HG03520 (cell line): Measurements from ENCODE around the gene DEPDC5.

Experiments used
- ATAC-seq: cut with Tn5 transposase; IDR thresholded peaks from one replicate; pipeline ENCODE4 v1.9.1; 2021; ENCODE audit warnings: mild to moderate bottlenecking, moderate library complexity; ENCODE audit not compliant: unreplicated experiment

DEPDC5 gene

DNA sequence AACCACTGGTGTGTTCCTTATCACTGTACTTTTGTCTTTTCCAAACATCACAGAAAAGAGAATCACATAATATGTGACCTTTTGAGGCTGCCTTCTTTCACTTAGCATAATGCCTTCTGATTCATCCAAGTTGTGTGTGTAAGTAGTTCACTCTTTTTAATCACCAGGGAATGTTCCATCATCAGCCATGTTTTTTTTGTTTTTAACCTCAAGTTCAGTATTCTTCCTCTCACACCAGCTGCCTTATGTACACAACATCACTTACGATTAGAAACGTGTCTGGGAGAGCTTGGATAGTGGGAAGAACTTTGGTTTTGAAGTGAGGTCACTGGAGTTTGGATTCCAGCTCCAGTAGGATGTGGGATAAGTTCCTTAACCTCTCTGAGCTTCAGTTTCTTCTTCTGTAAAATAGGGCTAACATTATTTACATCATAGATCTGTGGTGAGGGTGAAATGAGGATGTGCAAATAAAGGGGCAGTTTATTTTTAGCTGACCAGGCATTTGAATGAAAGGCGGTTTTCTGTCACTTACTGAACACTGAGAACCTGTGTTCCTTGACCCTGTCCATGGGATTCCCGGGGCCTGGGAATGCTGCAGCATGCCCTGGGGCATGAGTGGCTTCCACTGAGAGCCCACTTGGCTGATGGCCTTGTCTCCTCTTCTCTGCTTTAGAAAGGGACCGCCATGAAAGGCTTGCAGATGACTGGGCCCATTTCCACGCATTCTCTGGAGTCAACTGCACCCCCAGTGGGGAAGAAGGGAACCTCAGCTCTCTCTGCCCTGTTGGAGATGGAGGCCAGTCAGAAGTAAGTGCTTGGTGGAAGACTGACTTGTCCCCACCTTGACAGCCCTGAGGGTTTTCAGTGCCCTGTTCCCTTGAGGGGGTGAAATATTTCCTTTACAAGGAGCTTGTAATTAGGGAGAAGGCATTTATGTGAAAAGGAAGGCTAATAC lies 92.6 kb downstream of the DEPDC5 start:
- ATAC-seq: no peak

DNA sequence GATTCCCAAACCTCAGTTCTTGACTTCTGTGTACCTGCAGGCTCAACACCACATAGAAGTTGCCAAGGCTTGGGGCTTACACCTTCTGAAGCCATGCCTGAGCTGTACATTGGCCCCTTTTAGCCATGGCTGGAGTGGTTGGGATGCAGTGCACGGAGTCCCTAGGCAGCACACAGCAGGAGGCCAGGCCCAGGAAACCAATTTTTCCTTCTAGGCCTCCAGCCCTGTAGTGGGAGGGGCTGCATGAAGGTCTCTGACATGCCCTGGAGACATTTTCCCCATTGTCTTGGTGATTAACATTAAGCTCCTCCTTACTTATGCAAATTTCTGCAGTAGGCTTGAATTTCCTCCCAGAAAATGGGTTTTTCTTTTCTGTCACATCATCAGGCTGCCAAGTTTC lies 94.6 kb downstream of the DEPDC5 start:
- ATAC-seq: no peak

DNA sequence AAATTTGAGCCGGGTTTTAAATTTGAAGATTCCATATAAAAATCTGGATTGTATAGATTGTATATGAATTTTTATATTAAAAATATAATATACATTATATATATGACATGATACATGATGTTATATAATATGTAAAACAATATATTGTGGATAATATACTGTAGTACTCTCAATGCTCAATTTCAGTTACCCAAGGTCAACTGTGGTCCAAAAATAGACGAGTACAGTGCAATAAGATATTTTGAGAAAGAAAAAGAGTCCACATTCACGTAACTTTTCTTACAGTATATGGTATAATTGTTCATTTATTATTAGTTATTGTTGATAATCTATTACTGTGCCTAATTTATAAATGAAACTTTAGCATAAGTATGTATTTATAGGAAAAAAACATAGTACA lies 96.3 kb downstream of the DEPDC5 start:
- ATAC-seq: no peak

DNA sequence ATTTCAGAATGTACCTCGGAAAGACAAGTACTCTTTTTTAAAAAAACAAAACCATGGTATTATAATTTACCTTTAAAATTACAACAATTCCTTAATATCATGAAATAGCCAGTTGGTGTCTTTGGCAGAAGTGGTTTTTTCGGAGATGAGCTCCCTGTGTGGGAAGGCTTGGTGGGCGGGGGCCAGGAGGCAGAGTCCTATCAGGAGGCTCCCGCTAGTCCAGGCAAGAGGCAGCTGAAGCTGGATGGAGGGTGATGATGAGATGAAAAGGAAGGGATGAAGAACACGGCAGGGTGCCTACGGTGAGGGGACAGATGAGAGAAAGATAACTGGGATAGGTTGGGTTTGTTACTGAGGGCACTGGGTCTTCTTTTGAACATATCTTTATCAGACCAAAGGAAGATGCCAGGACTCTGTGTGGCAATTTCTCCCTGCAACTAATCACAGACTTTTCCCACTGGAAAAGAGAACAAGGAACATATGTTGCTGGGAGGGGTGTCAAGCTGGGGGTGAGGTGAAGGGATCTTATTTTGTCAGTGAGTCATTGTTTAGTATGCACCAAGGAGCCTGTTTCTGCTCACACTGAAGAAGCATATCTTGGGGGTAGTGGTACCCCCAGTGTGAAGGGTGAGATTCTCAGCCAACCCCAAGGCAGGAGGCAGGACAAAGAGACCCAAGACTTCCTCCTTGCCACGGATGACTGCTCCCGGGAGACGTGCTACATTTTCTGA lies 99.0 kb downstream of the DEPDC5 start:
- ATAC-seq: no peak

DNA sequence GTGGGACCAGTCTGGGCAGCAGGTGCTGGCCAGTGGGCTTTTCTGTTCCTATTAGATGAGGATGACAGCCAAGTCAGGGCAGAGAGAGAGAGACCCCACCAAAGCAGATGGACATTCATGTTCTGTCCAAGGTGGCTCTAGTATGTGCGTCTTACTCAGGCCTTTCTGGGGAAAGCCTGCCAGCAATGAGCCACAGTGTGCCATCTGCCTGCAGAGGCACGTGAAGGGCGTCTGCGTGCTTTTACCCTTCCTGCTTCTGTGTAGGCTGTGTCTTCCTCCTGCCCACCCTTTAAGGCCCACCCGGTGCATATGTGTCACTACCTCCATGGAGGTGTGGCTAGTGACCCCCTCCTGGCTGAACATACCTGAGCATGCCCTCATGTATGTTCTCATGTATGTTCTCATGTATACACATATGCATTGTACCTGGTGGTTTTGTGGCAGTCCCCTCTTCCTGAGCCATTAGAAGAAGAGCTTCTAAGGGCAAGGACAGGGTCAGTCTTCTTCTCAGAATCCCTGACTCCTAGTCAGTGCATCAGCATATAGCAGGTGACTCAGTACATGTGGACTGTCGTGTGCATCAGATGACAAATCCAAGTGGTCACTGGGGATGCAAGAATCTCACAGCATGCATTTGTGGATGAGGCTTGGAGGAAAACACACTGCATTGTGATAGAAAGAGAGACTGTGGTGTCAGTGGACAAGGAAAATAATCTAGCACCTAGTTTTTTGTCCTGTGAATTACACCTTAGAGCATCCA lies 100.1 kb downstream of the DEPDC5 start:
- ATAC-seq: no peak

- ATAC-seq: no peak
Observed at GRCh38 chr22:31857247-31857646, 103.4 kb downstream of the DEPDC5 start.

- no peak for ATAC-seq
Observed at GRCh38 chr22:31861226-31861840, 107.5 kb downstream of the DEPDC5 start.

- ATAC-seq: no peak
Observed at GRCh38 chr22:31866918-31867317, 113.1 kb downstream of the DEPDC5 start.

DNA sequence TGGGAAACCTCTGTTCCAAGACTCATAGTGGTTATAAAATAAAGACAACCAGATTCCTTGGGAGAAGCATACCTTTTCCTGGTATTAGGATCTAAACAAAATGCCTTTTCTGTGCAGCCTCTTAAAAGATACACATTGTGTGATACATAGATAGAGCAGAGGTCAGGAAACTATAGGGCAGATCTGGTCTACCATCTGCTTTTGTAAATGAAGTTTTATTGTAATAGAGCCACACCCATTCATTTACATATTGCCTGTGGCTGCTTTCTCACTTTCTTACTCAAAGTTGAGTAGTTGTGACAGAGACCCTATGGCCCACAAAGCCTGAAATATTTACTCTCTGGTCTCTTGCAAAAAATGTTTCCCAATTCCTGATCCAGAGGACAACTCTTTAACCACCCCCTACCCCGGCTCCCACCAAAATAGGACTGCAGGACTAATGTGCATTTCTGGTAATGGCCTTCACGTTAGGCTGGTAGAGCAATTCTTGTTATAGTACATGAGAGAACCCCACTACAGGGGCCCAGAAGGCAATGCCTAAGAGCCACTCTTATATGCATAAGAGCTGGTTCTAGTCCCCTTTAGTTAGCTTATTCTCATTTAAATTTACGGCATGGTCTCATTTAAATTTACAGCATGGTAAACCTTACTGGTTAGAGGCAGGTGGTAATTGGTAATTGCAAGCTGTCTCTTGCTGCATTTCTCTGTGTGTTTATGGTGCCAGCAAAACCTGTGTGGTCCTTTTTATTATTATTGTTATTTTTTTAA lies 113.8 kb downstream of the DEPDC5 start:
- ATAC-seq: no peak

DNA sequence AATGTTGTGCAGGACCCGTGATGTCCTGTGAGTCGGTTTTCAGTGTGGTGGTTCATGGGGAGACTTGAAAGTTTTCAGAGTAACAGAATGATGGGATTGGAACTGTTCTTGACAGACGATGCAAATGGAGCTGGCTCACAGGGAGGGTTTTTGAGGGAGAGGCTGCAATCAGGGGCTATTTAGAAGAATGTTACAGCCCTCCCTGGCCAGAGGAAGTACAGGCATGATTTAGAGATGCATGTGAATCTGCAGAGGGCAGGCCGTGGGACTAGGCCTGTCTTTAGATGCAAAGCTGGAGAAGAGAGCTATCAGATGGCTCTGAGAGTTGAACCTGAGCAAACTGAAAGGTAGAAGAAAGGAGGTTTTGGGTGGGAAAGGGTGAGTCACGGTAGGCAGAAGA lies 115.9 kb downstream of the DEPDC5 start:
- no peak for ATAC-seq

- no peak for ATAC-seq
Observed at GRCh38 chr22:31870890-31871289, 117.1 kb downstream of the DEPDC5 start.

DNA sequence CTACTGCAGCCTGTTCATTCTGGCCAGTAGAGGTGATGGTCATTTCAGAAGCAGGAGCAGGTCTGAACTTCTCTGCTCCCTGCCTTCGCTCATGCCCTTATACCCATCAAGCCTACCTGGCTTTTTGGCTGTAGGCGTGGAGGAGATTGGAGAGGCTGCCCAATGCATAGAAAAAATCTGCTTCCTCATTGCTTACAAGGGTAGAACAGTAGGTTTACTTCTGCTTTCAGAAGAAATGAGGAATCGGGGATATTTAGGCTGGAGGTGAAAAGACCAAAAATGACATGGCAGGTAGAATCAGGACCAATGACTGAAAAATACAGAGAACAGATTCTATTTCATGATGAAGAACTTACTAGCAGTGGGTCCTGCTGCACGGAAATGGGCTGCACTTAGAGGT lies 117.7 kb downstream of the DEPDC5 start:
- ATAC-seq: no peak

DNA sequence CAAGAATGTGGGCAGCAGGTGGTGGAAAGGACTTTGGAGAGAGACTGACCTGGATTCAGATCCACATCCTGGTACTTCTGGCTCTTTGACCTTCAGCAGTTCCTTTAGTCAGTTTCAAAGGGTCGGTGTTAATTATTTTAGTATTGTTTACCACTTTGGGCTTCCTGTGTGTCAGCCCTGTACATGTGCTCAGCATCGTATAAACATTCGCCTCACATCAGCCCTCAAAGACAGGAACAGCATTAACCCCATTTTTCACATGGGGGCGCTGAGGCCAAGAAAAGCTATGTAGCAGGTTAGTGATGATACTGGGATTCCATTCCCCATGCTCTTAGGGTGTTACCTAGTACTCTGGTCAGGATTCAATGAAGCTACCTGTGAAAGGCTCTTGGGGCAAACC lies 118.4 kb downstream of the DEPDC5 start:
- ATAC-seq: no peak

GRCh38 chr22:31874821-31875220 lies 121.0 kb downstream of the DEPDC5 start:
- ATAC-seq: no peak

DNA sequence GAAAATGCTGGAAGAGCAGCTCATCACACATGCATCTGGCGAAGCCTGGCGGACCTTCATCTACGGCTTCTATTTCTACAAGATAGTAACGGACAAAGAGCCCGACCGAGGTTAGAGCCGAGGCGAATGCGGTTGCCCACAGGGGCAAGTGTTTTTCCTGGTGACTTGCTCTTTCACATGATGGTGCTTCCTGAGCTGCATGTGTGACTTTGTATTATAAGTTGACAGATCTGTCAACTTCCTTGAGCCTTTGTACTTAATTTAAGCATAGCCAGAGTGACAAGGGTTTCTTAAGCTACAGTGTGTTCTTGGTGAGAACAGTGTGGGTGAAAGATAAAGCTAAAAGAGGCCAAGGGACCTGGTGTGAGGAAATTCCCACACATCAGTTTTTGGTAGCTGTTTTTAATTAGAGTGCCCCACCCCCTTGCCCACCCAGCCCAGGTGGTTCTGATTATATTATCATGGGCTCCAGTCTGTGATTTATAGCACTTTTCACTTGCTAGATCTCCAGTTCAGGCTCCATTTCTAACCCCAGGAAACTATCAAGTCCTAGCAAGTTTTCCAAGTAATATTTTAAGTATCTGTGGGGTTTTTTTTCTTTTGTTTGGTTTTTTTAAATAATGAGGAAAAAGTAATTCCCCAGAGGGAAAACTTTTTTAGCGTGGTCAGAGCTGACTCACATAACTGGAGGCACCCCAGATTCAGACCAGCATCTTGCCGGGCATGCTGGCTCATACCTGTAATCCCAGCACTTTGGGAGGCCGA lies 122.5 kb downstream of the DEPDC5 start:
- no peak for ATAC-seq

DNA sequence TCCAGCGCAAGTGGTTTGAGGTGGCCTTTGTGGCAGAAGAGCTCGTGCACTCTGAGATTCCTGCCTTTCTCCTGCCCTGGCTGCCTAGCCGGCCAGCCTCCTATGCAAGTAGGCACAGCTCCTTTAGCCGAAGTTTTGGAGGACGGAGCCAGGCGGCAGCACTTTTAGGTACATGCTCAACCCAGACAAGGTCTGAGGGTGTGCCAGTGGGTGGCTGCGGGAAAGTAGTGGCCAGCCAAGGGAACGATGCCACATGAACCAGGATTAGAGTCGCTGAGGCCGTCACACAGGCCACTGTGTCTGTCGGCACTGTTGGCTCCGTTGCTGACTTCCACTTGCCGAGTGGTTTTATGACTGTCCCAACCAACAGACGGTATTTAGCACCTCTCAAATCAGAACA lies 125.8 kb downstream of the DEPDC5 start:
- no peak for ATAC-seq

- ATAC-seq: no peak
Observed at GRCh38 chr22:31881200-31881599, 127.4 kb downstream of the DEPDC5 start.

GRCh38 chr22:31881865-31882264 lies 128.0 kb downstream of the DEPDC5 start:
- no peak for ATAC-seq

- ATAC-seq: no peak
Observed at GRCh38 chr22:31882971-31883370, 129.2 kb downstream of the DEPDC5 start.
